ENCODE data around the gene MAGEB17.

The MAGEB17 gene

GRCh38 chrX:16212436-16212835 lies 45.2 kb downstream of the MAGEB17 start:
- DNase-seq = no peak

DNA sequence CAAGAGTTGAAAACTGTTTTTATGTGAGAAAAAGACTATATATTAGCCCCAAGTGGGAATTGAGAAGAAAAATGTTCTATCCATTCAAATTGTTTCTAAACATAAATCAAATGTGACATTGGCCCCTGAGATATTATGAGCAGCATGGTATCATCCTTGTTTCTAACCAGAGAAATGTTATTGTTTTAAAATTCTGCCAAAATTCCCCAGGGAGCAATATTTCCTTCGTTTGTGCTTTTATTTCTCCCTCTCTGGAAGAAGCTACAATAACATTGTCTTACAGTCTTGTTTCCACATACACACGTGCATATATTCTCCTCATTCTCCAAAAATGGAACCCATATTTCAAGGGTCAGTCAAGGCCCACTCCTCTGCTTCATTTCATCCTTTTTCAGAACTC lies 46.7 kb downstream of the MAGEB17 start:
- DNase-seq = no peak

DNA sequence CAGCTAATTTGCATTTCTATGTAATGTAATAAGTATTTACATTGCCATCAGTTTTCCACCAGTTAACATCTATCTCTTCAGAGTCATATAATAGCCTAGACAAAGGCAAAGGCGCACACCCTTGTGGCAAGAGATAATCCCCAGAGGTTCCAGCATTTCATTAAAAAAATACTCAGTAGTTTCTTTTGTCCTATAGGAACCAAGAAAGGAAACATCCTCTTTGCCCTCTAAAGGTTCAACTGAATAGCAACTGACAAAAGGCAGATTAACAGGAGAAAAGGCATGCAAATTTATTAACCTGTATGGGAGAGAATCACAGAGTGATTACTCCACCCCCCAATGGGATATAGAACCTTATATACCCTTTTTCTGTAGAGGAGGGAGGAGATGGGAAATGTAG lies 48.4 kb downstream of the MAGEB17 start:
- DNase-seq = no peak

All from activated T-cell treated with anti-CD3 and anti-CD28 coated beads, Interleukin-2, amount 50 U/mL, for 1 hour (primary cell).